NCI-H1105 (cell line): ENCODE results near the gene DTX1.
A peak's percentile ranks its signal among the peaks of the same experiment; 100 is the strongest.
"Not testable (repeated sequence)": the region's sequence is repeated elsewhere in the genome, so short reads cannot be mapped to it uniquely, and the experiment has no call there.

ENCODE experiments used
- DNase-seq: peaks from one replicate; lab custom pipeline; 2025; lab: John Stamatoyannopoulos, UW

The DTX1 gene

DNA sequence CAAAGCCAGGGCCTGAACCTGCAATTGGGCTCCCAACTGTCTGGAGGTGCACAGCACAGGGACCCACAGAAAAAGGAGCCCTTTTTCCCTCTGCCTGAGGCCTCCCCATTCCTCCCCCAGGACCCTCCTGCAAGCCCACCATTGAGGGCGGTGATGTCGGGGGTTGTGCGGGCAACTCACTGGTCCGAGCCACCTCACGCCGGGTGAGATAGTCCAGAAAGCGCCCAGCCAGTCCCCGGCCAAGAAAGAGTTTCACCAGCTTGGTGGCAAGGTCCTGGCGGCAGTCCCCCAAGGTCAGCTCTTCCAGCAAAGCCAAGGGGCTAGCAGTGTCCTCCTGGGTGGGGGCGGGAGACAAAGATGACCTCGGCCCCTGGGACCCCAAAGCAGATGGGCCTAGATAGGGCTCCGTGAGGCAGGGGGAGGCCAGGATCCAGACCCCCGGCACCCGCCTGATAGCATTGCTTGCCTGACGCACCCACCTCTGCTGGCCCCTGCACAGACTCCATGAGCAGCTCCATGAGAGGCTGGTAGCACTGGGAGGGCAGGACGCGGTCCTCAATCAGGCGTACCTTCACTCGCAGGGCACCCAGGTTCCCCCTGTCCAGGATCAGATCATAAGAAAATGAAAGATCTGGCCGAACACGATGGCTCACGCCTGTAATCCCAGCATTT, 59.1 kb downstream of the DTX1 start:
- DNase-seq, result no peak

DNA sequence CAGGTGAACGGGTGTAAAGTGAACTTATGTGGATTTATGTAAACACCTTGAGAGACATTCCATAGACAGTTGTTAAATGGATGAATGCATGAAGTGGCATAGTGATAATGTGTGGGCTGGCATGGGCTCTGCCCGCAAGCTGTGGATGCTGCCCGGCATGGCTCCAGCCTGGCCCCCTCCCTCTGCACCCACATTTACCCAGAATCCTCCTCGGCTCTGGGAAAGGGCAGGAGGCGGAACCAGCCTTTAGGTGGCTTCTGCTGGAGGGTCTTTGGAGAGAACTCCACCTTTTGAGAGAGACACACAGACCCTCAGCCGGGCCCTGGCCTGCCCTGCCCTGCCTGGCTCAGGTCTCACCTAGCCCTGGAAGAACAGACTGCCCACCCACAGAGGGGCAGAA, 60.3 kb downstream of the DTX1 start:
- peak; percentile 94 for DNase-seq

- DNase-seq, result not testable (repeated sequence)
Measured at GRCh38 chr12:113117684-113118083, 61.2 kb downstream of the DTX1 start.

GRCh38 chr12:113118142-113118541, 61.6 kb downstream of the DTX1 start:
- no peak for DNase-seq

- no peak for DNase-seq
Measured at GRCh38 chr12:113119980-113120669, 63.6 kb downstream of the DTX1 start.

- peak; percentile 87 for DNase-seq
Measured at GRCh38 chr12:113120670-113121370, 64.3 kb downstream of the DTX1 start.

DNA sequence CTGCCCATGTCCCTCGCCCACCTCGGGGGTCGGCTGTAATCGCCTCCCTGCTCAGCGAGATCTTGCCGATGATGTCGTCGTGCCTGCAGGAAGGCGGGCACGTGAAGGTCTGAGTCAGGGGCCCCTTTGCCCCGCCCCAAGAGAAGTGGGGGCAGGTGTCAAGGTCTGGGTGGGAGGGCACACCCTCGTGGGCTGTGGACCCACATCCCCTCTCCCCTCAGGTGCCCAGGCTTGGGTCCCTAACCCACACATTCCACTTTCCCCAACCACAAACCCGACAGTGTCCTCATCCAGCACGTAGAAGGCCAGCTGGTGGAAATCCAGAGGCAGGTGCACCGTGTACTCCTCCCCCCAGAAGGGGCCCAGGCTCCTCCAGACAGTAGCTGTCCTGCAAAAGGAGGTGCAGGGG, 71.3 kb downstream of the DTX1 start:
- no peak for DNase-seq

- DNase-seq, result no peak
Measured at GRCh38 chr12:113128802-113129663, 72.5 kb downstream of the DTX1 start.

GRCh38 chr12:113129664-113130456, 73.3 kb downstream of the DTX1 start:
- DNase-seq, result no peak

DNA sequence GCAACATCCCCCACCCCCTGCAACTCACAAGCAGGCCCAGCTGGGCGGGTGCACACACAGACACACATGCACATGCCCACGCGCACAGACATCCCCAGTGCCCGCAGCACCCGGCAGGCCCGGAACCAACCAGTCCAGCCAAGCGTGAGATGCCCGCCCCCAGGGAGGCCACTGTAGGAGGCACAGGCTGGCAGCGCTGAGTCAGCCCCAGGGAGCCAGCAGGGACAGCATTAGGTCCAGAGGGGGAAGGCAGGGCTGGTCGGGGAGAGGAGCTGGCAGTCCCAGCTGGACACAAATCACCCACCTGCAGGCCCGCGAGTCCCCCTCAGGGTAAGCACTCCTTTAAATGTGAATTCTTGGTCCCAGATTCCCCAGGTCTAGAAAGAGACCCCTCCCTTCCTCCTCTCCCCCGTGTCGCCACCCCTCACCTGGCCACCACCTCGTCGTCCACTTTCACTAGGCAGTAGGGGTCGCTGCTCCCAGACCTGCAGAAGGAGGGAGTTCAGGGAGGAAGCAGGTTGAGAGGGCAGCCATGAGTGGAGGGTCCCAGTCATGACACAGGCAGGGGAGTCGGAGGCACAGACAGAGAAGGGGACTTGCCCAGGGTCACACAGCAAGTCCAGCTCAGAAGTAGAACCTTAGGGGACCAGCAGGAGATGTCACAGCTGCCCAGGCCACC, 74.1 kb downstream of the DTX1 start:
- DNase-seq, result no peak

DNA sequence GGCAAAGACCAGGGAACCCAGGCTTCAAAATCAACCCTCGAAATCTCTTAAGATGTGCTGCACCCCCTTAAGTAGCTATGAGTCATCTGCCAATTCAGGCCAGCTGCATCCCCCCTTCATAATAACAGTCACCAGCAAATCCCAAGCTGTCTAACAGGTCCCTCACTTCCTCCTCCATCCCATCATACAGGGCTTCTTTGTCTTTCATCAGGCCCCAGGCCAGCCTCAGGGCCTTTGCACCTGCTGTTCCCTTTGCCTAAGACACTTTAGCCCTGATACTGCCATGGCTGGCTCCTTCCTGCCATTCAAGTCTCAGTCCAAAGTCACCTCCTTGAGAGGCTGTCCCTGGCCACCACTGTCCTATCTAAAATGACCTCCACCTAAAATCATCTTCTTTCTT, 75.0 kb downstream of the DTX1 start:
- DNase-seq, result no peak

- DNase-seq, result no peak
Measured at GRCh38 chr12:113133036-113133435, 76.5 kb downstream of the DTX1 start.

GRCh38 chr12:113133666-113134065, 77.1 kb downstream of the DTX1 start:
- DNase-seq, result no peak

GRCh38 chr12:113134071-113134470, 77.5 kb downstream of the DTX1 start:
- DNase-seq, result peak; percentile 71

GRCh38 chr12:113134521-113134951, 78.0 kb downstream of the DTX1 start:
- DNase-seq, result peak; percentile 83

- DNase-seq, result peak; percentile 94
Measured at GRCh38 chr12:113135178-113136127, 78.9 kb downstream of the DTX1 start, which contains the start of gene RASAL1. RASAL1 (minus strand) TSS chr12:113135761; CDS start chr12:113135462, 299 bp downstream.

GRCh38 chr12:113136128-113136989, 79.8 kb downstream of the DTX1 start:
- DNase-seq, result no peak

DNA sequence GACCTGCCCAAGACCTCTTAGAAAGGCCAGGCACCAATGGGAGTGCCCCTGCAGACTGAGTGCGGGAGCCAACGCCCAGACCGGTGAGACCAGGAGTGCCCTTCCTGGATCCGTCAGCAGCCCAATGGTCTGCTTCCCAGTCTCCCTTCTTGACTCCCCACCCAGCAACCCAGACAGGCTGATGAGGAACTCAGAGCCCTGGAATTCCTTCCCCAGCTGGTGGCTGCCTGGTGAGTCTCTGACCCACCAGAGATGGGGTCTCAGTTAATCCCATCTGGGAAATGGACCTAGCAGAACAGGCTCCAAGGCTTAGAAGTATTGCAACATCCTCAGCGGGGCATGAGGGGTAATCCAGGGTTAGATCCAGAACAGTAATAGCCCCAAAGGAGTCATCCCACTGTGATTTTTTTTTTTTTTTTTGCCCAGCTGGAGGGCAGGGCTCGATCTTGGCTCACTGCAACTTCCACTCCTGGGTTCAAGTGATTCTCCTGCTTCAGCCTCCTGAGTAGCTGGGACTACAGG, 80.5 kb downstream of the DTX1 start:
- DNase-seq, result no peak
